Measurements from ENCODE around the gene OR10J5. TPM values are rescaled to one million over a fixed set of nuclear protein-coding genes. Genes with fewer than 3 reads are reported as not detected.
"Not testable (repeated sequence)": the region's sequence is repeated elsewhere in the genome, so short reads cannot be mapped to it uniquely, and the experiment has no call there.

The OR10J5 gene
- total RNA-seq = not detected

DNA sequence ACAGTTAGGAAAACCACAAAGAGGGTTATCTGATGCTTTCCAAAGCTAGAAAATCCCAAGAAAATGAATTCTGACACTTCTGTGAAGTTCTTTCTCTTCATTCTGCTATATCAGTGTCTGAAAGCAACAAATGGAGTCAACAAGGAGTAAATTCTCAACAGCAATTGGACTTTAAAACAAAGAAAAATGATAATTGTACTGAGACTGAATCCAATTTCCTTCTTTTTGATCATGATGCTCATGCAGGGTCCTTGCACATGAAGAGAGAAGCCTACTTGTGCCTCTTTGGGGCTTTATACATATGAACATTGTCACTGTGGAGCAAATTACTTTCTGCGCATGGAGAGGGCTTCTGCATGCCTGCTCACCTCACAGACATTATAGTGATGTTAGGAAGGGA is at the start of gene OR10J5:
OR10J5 (minus strand) TSS at position 101 of the 400 bp plus-strand sequence; CDS start at position 101, 0 bp downstream.
- ChIA-PET CTCF (no interaction called here), POLR2A (no interaction called here)
- no peaks in the 10 kb centered on the region for H3K4me1 Mint-ChIP-seq
- no peak for DNase-seq
- H3K27ac Mint-ChIP-seq = no peak within 1 kb of the TSS
- no peaks in the 10 kb centered on the region for H3K9me3 Mint-ChIP-seq
- H3K27me3 Mint-ChIP-seq = peaks cover 3% of the 10 kb centered on the region
- no peaks in the 10 kb centered on the region for H3K36me3 Mint-ChIP-seq (ENCODE audit: low read depth)
- no peak within 1 kb of the TSS for H3K4me3 Mint-ChIP-seq

DNA sequence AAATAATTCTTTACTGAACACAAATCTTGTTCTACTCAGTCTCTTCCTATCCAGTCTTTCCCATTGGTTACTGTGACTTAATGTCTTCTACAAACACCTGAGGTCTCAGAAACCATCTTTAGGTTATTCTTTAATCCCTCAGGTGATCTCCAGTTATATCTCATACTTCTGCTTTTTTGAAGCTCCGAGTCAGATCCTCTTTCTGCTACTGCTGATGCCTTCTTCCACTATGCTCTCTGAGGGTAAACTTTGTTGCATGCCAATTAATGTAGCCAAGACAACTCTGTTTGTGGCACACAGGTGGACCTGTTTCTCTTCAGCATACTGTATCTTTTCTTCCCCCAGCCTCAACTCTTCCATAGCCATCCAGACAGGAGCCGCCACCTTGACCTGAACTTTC is 48.7 kb upstream of the OR10J5 start:
- Mint-ChIP-seq H3K27ac (no peak overlapping the region), H3K4me3 (no peak overlapping the region), H3K9me3 (no peaks in the 10 kb centered on the region), H3K4me1 (no peaks in the 10 kb centered on the region), H3K27me3 (peaks cover 5% of the 10 kb centered on the region), H3K36me3 (ENCODE audit: low read depth) (no peaks in the 10 kb centered on the region)
- DNase-seq = no peak
- ChIA-PET POLR2A (no interaction called here), CTCF (no interaction called here)

- no peaks in the 10 kb centered on the region for H3K36me3 Mint-ChIP-seq (ENCODE audit: low read depth)
- no peak for DNase-seq
- ChIA-PET CTCF (no interaction called here), POLR2A (no interaction called here)
- peaks cover 5% of the 10 kb centered on the region for H3K27me3 Mint-ChIP-seq
- H3K4me3 Mint-ChIP-seq = no peak overlapping the region
- no peaks in the 10 kb centered on the region for H3K4me1 Mint-ChIP-seq
- no peak overlapping the region for H3K27ac Mint-ChIP-seq
- H3K9me3 Mint-ChIP-seq = no peaks in the 10 kb centered on the region
Measured at GRCh38 chr1:159581422-159581821, 45.6 kb upstream of the OR10J5 start.

- no peaks in the 10 kb centered on the region for H3K36me3 Mint-ChIP-seq (ENCODE audit: low read depth)
- no peak overlapping the region for H3K27ac Mint-ChIP-seq
- no peaks in the 10 kb centered on the region for H3K4me1 Mint-ChIP-seq
- ChIA-PET CTCF (no interaction called here), POLR2A (no interaction called here)
- no peak for DNase-seq
- no peak overlapping the region for H3K4me3 Mint-ChIP-seq
- no peaks in the 10 kb centered on the region for H3K9me3 Mint-ChIP-seq
- H3K27me3 Mint-ChIP-seq = peaks cover 5% of the 10 kb centered on the region
Measured at GRCh38 chr1:159580340-159580739, 44.5 kb upstream of the OR10J5 start.

DNA sequence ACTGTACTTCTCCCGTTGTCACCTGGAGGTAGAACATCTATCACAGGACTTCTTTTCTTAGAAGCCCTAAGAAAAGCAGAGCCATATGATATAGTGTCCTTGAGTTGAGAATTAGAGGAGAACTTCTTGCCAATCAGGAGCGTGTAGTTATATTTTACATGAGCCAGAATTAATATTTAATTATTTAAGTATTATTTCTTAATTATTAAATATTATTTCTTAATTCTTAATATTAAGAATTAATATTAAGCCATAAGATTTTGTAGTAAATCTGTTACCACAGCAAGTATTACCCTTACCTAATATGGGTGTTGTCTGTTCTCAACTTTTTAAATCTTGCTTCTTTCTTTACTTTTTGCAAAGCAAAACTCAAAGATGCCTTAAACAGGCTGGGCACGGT is 41.6 kb upstream of the OR10J5 start:
- H3K4me3 Mint-ChIP-seq = no peak overlapping the region
- H3K36me3 Mint-ChIP-seq (ENCODE audit: low read depth) = no peaks in the 10 kb centered on the region
- H3K9me3 Mint-ChIP-seq = peaks cover 6% of the 10 kb centered on the region
- H3K4me1 Mint-ChIP-seq = no peaks in the 10 kb centered on the region
- peaks cover 2% of the 10 kb centered on the region for H3K27me3 Mint-ChIP-seq
- ChIA-PET POLR2A (no interaction called here), CTCF (no interaction called here)
- no peak overlapping the region for H3K27ac Mint-ChIP-seq
- DNase-seq = no peak

GRCh38 chr1:159562680-159563079 is 26.9 kb upstream of the OR10J5 start:
- no peaks in the 10 kb centered on the region for H3K9me3 Mint-ChIP-seq

DNA sequence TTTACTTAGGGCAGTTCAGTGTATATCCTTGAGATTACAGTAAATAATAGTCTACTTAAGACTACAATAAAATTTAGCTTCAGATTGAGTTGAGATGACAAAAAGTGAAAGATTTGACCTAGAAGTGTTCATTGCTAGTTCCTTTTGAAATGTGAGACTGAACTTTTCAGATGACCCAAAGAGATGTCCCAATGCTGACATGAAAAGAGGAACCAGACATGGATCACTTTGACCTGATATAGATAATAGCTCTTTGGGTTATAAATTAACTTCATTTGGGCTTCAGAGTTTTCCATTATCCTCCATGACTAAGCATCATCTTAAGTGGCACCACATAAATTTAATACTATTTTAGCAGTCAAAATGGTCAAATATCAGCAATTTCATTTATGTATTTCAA is 25.7 kb upstream of the OR10J5 start:
- ChIA-PET POLR2A (no interaction called here), CTCF (no interaction called here)
- Mint-ChIP-seq H3K4me1 (no peaks in the 10 kb centered on the region), H3K36me3 (ENCODE audit: low read depth) (no peaks in the 10 kb centered on the region), H3K4me3 (no peak overlapping the region), H3K27me3 (no peaks in the 10 kb centered on the region), H3K9me3 (no peaks in the 10 kb centered on the region), H3K27ac (no peak overlapping the region)
- DNase-seq = no peak

More at GRCh38 chr1:159562680-159563079, 26.9 kb upstream of the OR10J5 start:
- Mint-ChIP-seq H3K4me1 (no peaks in the 10 kb centered on the region), H3K36me3 (ENCODE audit: low read depth) (no peaks in the 10 kb centered on the region), H3K27ac (no peak overlapping the region), H3K27me3 (no peaks in the 10 kb centered on the region), H3K4me3 (no peak overlapping the region)
- DNase-seq = no peak
- CTCF ChIA-PET = no interaction called here
- POLR2A ChIA-PET = no interaction called here

DNA sequence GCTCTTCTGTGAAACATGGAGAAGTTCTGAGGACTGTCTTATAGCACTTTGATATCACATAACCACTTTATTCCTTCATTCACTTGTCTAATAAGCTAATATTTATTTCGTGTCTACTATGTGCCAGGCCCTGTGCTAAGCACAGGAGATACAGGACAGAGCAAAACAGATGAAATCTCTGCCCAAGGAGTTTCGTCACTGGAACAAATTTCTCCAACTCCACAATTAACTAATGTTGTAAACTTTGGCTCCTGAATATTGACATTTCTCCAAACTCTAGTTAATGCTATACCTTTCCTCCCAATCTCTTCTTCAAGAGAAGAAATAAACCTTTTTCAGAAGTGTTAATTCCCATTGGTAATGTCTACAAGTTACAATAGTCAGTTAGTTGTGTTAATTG is 24.8 kb upstream of the OR10J5 start:
- CTCF ChIA-PET = no interaction called here
- POLR2A ChIA-PET = no interaction called here
- Mint-ChIP-seq H3K36me3 (ENCODE audit: low read depth) (no peaks in the 10 kb centered on the region), H3K27ac (no peak overlapping the region), H3K4me1 (no peaks in the 10 kb centered on the region), H3K4me3 (no peak overlapping the region), H3K27me3 (no peaks in the 10 kb centered on the region), H3K9me3 (no peaks in the 10 kb centered on the region)
- no peak for DNase-seq

- POLR2A ChIA-PET = no interaction called here
- Mint-ChIP-seq H3K9me3 (no peaks in the 10 kb centered on the region), H3K4me1 (no peaks in the 10 kb centered on the region), H3K27me3 (no peaks in the 10 kb centered on the region), H3K4me3 (no peak overlapping the region), H3K36me3 (ENCODE audit: low read depth) (no peaks in the 10 kb centered on the region), H3K27ac (no peak overlapping the region)
- DNase-seq = no peak
- CTCF ChIA-PET = no interaction called here
Measured at GRCh38 chr1:159556931-159557369, 21.1 kb upstream of the OR10J5 start.

- no peak overlapping the region for H3K4me3 Mint-ChIP-seq
- no peaks in the 10 kb centered on the region for H3K9me3 Mint-ChIP-seq
- no peaks in the 10 kb centered on the region for H3K4me1 Mint-ChIP-seq
- CTCF ChIA-PET = no interaction called here
- POLR2A ChIA-PET = no interaction called here
- H3K27ac Mint-ChIP-seq = no peak overlapping the region
- H3K27me3 Mint-ChIP-seq = no peaks in the 10 kb centered on the region
- DNase-seq = no peak
- no peaks in the 10 kb centered on the region for H3K36me3 Mint-ChIP-seq (ENCODE audit: low read depth)
Measured at GRCh38 chr1:159554696-159555095, 18.9 kb upstream of the OR10J5 start.

GRCh38 chr1:159554261-159554660 is 18.5 kb upstream of the OR10J5 start:
- Mint-ChIP-seq H3K27me3 (no peaks in the 10 kb centered on the region), H3K4me1 (no peaks in the 10 kb centered on the region), H3K36me3 (ENCODE audit: low read depth) (no peaks in the 10 kb centered on the region), H3K27ac (no peak overlapping the region), H3K9me3 (no peaks in the 10 kb centered on the region), H3K4me3 (no peak overlapping the region)
- DNase-seq = no peak
- ChIA-PET POLR2A (no interaction called here), CTCF (no interaction called here)

GRCh38 chr1:159548126-159548525 is 12.3 kb upstream of the OR10J5 start:
- POLR2A ChIA-PET = no interaction called here
- no peaks in the 10 kb centered on the region for H3K9me3 Mint-ChIP-seq
- no peaks in the 10 kb centered on the region for H3K36me3 Mint-ChIP-seq (ENCODE audit: low read depth)
- peaks cover 2% of the 10 kb centered on the region for H3K27me3 Mint-ChIP-seq
- no peak overlapping the region for H3K4me3 Mint-ChIP-seq
- CTCF ChIA-PET = no interaction called here
- H3K27ac Mint-ChIP-seq = no peak overlapping the region
- H3K4me1 Mint-ChIP-seq = no peaks in the 10 kb centered on the region
- DNase-seq = no peak

DNA sequence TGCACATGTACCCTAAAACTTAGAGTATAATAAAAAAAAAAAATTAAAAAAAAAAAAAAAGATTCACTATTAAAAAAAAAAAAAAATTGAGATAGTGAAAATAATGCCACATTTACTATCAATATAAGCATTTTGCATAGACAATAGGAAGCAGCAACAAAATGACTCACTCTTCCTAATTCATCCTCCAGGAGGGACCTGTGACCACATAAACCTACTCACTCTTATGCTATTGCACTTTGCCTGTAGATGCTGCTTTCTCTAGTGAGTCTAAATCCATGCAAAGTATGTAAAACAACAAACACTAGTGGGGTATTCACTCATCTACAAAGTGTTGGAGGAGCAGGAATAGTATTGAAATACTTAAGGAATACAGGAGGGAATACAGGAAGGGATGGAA is 2.9 kb downstream of the OR10J5 start:
- Mint-ChIP-seq H3K27ac (no peak overlapping the region), H3K36me3 (ENCODE audit: low read depth) (no peaks in the 10 kb centered on the region), H3K27me3 (peaks cover 3% of the 10 kb centered on the region), H3K4me1 (no peaks in the 10 kb centered on the region), H3K4me3 (no peak overlapping the region), H3K9me3 (no peaks in the 10 kb centered on the region)
- ChIA-PET POLR2A (no interaction called here), CTCF (no interaction called here)
- no peak for DNase-seq

GRCh38 chr1:159524792-159525191 is 11.0 kb downstream of the OR10J5 start:
- H3K9me3 Mint-ChIP-seq; CTCF ChIA-PET; H3K27ac Mint-ChIP-seq; H3K36me3 Mint-ChIP-seq (ENCODE audit: low read depth); POLR2A ChIA-PET; H3K27me3 Mint-ChIP-seq; H3K4me3 Mint-ChIP-seq; DNase-seq; H3K4me1 Mint-ChIP-seq: not testable (repeated sequence)

GRCh38 chr1:159510229-159510541 is 25.6 kb downstream of the OR10J5 start:
- Mint-ChIP-seq H3K4me1 (no peaks in the 10 kb centered on the region), H3K27me3 (peaks cover 5% of the 10 kb centered on the region), H3K36me3 (ENCODE audit: low read depth) (no peaks in the 10 kb centered on the region), H3K9me3 (peaks cover 6% of the 10 kb centered on the region), H3K27ac (no peak overlapping the region), H3K4me3 (no peak overlapping the region)
- no peak for DNase-seq
- ChIA-PET CTCF (no interaction called here), POLR2A (no interaction called here)
